Suprapubic skin (tissue), 4 donors: ENCODE data around the gene PSMC3. TPM values are rescaled to one million over a fixed set of nuclear protein-coding genes. Genes with fewer than 3 reads are reported as not detected.

Source experiments
- DNase-seq, 2 donors: peaks; one replicate each; pipeline ENCODE4 v3.0.0-alpha.2; 2019; ENCODE audit warnings: low spot score in 2 of 2
- H3K27ac ChIP-seq: fragments of 200-600 bp; sonication (generic); one replicate; pipeline ENCODE4 v1.5.1; 2019
- H3K27me3 ChIP-seq: fragments of 200-600 bp; sonication (generic); one replicate; pipeline ENCODE4 v1.5.1; 2019
- H3K36me3 ChIP-seq: fragments of 200-600 bp; sonication (generic); one replicate; pipeline ENCODE4 v1.5.1; 2019
- H3K4me1 ChIP-seq: fragments of 200-600 bp; sonication (generic); one replicate; pipeline ENCODE4 v1.5.1; 2019
- H3K4me3 ChIP-seq: fragments of 200-600 bp; sonication (generic); one replicate; pipeline ENCODE4 v1.5.1; 2019; ENCODE audit warnings: mild to moderate bottlenecking
- H3K9me3 ChIP-seq: fragments of 200-600 bp; sonication (generic); one replicate; pipeline ENCODE4 v1.5.1; 2019
- EP300 ChIP-seq: sonication (generic); formaldehyde crosslinking; IDR thresholded peaks from one replicate; pipeline ENCODE4 v1.6.1; 2017; ENCODE audit warnings: antibody characterized with exemption
- POLR2A ChIP-seq, 2 donors: fragments of 450-650 bp; IDR thresholded peaks; one replicate each; pipeline ENCODE4 v1.6.1; 2017; ENCODE audit warnings: antibody characterized with exemption in 2 of 2, mild to moderate bottlenecking in 2 of 2, moderate library complexity in 2 of 2
- POLR2AphosphoS5 ChIP-seq, 3 donors: sonication (generic); formaldehyde crosslinking; IDR thresholded peaks; one replicate each; pipeline ENCODE4 v1.6.1; 2017; ENCODE audit warnings: antibody characterized with exemption in 3 of 3
- WGBS: methylation state at CpG from one replicate; pipeline ENCODE4 v1.1.5; 2018; 5-methylcytosine and 5-hydroxymethylcytosine counted together
- total RNA-seq, 4 donors: library from RNA; depleted of rRNA; stranded (reverse); fragments of >200 nt; gene quantifications; one replicate each; pipeline ENCODE4 v1.1.0, GENCODE V29; 2016
- TF ChIP-seq, protein P1 (sequence below), 2 donors: fragments of 200-600 bp in 1 of 2; fragments of 450-650 bp in 1 of 2; sonication (generic) in 1 of 2; IDR thresholded peaks; one replicate each; pipeline ENCODE4 v1.5.1; 2016 to 2019; ENCODE audit warnings: antibody characterized with exemption in 2 of 2, mild to moderate bottlenecking in 1 of 2, moderate library complexity in 1 of 2

PSMC3 gene
- total RNA-seq, 4 donors from 2014 or later: 52.5 to 124 (median 103) TPM

DNA sequence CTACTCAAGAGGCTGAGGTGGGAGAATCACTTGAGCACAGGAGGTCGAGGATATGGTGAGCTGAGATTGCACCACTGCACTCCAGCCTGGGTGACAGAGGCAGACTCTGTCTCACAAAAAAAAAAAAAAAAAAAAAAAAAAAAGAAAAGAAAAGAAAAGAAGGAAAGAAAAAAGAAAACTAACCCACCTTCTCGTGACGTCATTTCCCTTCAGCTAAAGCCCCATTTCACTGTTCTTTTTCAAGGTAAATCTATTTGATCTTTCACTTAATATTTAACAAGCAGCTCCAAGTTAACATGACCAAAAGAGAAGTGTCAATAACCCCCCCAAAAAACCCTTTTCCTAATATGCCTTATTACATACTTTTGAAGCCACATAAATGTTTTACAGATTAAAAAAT, 17.6 kb upstream of the PSMC3 start:
- H3K27ac ChIP-seq: no peak overlapping the region
- H3K4me3 ChIP-seq: no peak overlapping the region
- no peaks in the 10 kb centered on the region for H3K27me3 ChIP-seq
- TF ChIP-seq POLR2A (IDR thresholded peaks at IDR 0.05) (no peak), POLR2AphosphoS5 (IDR thresholded peaks at IDR 0.05) (no peak)
- TF ChIP-seq, protein P1, sequence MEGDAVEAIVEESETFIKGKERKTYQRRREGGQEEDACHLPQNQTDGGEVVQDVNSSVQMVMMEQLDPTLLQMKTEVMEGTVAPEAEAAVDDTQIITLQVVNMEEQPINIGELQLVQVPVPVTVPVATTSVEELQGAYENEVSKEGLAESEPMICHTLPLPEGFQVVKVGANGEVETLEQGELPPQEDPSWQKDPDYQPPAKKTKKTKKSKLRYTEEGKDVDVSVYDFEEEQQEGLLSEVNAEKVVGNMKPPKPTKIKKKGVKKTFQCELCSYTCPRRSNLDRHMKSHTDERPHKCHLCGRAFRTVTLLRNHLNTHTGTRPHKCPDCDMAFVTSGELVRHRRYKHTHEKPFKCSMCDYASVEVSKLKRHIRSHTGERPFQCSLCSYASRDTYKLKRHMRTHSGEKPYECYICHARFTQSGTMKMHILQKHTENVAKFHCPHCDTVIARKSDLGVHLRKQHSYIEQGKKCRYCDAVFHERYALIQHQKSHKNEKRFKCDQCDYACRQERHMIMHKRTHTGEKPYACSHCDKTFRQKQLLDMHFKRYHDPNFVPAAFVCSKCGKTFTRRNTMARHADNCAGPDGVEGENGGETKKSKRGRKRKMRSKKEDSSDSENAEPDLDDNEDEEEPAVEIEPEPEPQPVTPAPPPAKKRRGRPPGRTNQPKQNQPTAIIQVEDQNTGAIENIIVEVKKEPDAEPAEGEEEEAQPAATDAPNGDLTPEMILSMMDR (IDR thresholded peaks at IDR 0.05): no peak
- WGBS: 75% methylated on average over 3 of the region's 3 CpGs
- H3K4me1 ChIP-seq: no peaks in the 10 kb centered on the region
- no peaks in the 10 kb centered on the region for H3K36me3 ChIP-seq
- no peak for DNase-seq
- no peaks in the 10 kb centered on the region for H3K9me3 ChIP-seq

DNA sequence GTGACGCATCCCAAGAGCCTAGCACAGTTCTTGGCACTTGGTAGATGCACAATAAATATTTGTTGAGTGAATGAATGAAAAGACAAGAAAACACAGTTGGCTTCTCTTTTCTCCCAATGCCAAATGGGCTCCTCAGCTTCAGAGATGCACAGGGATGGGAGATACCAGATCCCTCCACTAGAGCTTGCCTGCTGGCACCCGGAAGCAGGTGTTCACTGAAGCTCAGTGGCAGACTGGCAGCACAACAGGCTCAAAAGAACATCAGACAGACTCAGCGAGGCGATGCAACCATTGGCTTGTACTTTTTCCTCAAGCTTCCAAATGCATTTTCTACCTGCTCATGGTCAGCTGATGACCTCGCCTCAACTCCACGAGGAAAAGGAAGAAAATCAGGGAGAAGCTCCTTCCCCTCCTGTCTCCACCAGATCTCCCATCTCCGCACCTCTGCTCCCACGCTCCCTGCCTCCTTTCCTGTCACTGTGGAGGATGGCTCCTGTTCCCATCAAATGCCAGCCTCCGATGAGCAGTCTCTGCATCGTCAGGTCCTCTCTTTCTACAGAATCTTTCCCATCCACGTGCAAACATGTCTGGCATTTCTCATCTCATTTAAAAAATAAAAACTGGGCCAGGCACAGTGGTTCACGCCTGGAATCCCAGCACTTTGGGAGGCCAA, 16.9 kb upstream of the PSMC3 start:
- no peaks in the 10 kb centered on the region for H3K27me3 ChIP-seq
- no peak for DNase-seq
- no peaks in the 10 kb centered on the region for H3K9me3 ChIP-seq
- H3K27ac ChIP-seq: no peak overlapping the region
- no peaks in the 10 kb centered on the region for H3K36me3 ChIP-seq
- TF ChIP-seq, protein P1 (IDR thresholded peaks at IDR 0.05): no peak
- TF ChIP-seq POLR2A (IDR thresholded peaks at IDR 0.05) (no peak), EP300 (no peak), POLR2AphosphoS5 (IDR thresholded peaks at IDR 0.05) (no peak)
- H3K4me1 ChIP-seq: no peaks in the 10 kb centered on the region
- 87% methylated on average over 11 of the region's 12 CpGs for WGBS
- no peak overlapping the region for H3K4me3 ChIP-seq

DNA sequence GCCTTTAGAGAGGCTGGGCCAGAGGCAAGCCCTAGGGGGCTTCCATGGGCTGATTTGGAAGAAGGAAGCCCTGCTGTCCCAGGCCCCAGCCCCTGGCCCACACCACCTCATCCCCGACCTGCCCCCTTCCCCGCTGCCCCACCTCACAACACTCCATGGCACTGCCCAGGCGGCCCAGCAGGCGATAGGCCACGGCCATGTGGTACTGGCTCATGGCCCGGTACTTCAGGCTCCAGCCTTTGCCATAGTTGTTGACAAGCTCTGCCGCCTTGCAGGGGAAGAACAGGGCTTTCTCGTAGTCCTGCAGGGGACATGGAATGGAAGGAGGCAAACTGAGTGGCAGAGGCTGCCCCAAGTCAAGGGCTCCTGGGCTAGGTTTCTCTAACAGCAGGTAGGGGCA, 16.3 kb upstream of the PSMC3 start:
- Histone ChIP-seq H3K27me3 (no peaks in the 10 kb centered on the region), H3K9me3 (no peaks in the 10 kb centered on the region), H3K36me3 (no peaks in the 10 kb centered on the region), H3K4me3 (no peak overlapping the region), H3K27ac (no peak overlapping the region), H3K4me1 (no peaks in the 10 kb centered on the region)
- no peak for TF ChIP-seq POLR2AphosphoS5 (IDR thresholded peaks at IDR 0.05)
- TF ChIP-seq, protein P1 (IDR thresholded peaks at IDR 0.05): no peak
- TF ChIP-seq EP300: no peak
- TF ChIP-seq POLR2A (IDR thresholded peaks at IDR 0.05): no peak
- no peak for DNase-seq
- 80% methylated on average over 2 of the region's 8 CpGs for WGBS

DNA sequence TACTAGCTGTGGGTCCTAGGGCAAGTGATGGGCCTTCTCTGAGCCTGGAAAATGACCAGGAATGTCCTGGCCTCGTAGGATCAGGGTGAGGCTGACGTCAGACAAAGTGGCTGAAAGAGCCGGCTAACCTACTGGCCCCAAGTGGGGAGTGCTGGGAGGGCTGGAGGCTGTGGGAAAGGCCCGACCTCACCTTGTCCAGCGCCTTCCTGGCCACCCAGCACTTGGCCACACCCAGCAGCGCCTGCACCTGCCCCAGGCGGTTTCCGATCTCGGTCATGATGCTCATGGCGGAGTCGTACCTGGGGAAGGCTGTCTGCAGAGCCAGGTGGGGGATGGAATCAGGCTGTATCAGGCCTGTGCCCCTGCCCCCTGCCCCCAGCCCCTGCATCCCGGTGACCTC, 15.2 kb upstream of the PSMC3 start:
- WGBS: 65% methylated on average over 2 of the region's 12 CpGs

DNA sequence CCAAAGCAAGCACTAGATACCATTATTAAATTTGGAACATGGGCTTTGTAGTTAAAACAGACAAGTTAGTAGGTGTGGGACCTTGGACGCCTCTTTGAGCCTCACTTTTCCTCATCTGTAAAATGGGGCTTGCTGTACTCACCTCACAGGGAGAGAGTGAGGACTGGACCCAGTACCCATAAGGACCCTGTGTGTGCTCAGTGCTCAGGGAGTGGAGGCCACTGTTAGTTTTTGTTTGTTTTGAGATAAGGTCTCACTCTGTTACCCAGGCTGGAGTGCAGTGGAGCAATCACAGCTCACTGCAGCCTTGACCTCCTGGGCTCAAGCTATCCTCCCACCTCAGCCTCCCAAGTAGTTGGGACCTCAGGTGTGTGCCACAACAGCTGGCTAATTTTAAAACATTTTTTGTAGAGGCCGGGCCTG, 13.8 kb upstream of the PSMC3 start:
- Histone ChIP-seq H3K4me1 (no peaks in the 10 kb centered on the region), H3K9me3 (no peaks in the 10 kb centered on the region), H3K4me3 (no peak overlapping the region), H3K36me3 (no peaks in the 10 kb centered on the region), H3K27me3 (no peaks in the 10 kb centered on the region), H3K27ac (no peak overlapping the region)
- WGBS: 50% methylated on average over 2 of the region's 2 CpGs
- DNase-seq: no peak
- TF ChIP-seq, protein P1 (IDR thresholded peaks at IDR 0.05): no peak
- TF ChIP-seq EP300: no peak

More for the DNA sequence above, 15.2 kb upstream of the PSMC3 start:
- no peak for TF ChIP-seq POLR2A (IDR thresholded peaks at IDR 0.05)
- TF ChIP-seq EP300: no peak
- TF ChIP-seq, protein P1 (IDR thresholded peaks at IDR 0.05): no peak
- no peak for TF ChIP-seq POLR2AphosphoS5 (IDR thresholded peaks at IDR 0.05)
- no peaks in the 10 kb centered on the region for H3K27me3 ChIP-seq
- no peaks in the 10 kb centered on the region for H3K36me3 ChIP-seq
- no peak overlapping the region for H3K27ac ChIP-seq
- no peak for DNase-seq
- no peaks in the 10 kb centered on the region for H3K9me3 ChIP-seq
- no peaks in the 10 kb centered on the region for H3K4me1 ChIP-seq
- no peak overlapping the region for H3K4me3 ChIP-seq
